GM21381 (cell line): ENCODE measurements around the gene PODXL2.

Experiments used
- ATAC-seq: cut with Tn5 transposase; IDR thresholded peaks from one replicate; pipeline ENCODE4 v1.9.1; 2021; ENCODE audit warnings: mild to moderate bottlenecking, moderate library complexity; ENCODE audit not compliant: unreplicated experiment

Gene PODXL2

GRCh38 chr3:127628788-127629466, at the start of gene PODXL2:
PODXL2 (plus strand) TSS chr3:127629185; CDS start chr3:127629220, 35 bp downstream.
- peak; percentile 62 for ATAC-seq

- ATAC-seq = no peak
Observed at GRCh38 chr3:127580327-127581060, 48.5 kb upstream of the PODXL2 start.

- no peak for ATAC-seq
Observed at GRCh38 chr3:127584734-127585133, 44.3 kb upstream of the PODXL2 start.

GRCh38 chr3:127585163-127585812, 43.7 kb upstream of the PODXL2 start:
- no peak for ATAC-seq

- no peak for ATAC-seq
Observed at GRCh38 chr3:127585813-127586413, 43.1 kb upstream of the PODXL2 start.

- ATAC-seq = no peak
Observed at GRCh38 chr3:127587876-127588275, 41.1 kb upstream of the PODXL2 start.

GRCh38 chr3:127588806-127589577, 40.0 kb upstream of the PODXL2 start:
- ATAC-seq = no peak

GRCh38 chr3:127589600-127590281, 39.2 kb upstream of the PODXL2 start:
- no peak for ATAC-seq

- ATAC-seq = peak; percentile 30
Observed at GRCh38 chr3:127590282-127590592, 38.7 kb upstream of the PODXL2 start.

GRCh38 chr3:127590593-127591465, 38.2 kb upstream of the PODXL2 start, which contains the start of gene TPRA1:
TPRA1 (minus strand) TSS chr3:127590733; CDS start chr3:127580146, 10,587 bp downstream.
- ATAC-seq = peak; percentile 69

- ATAC-seq = no peak
Observed at GRCh38 chr3:127593178-127593577, 35.8 kb upstream of the PODXL2 start.

GRCh38 chr3:127595303-127595702, 33.7 kb upstream of the PODXL2 start:
- no peak for ATAC-seq

GRCh38 chr3:127597020-127597771, 31.8 kb upstream of the PODXL2 start:
- ATAC-seq = no peak

- ATAC-seq = no peak
Observed at GRCh38 chr3:127598841-127599570, 30.0 kb upstream of the PODXL2 start.

- no peak for ATAC-seq
Observed at GRCh38 chr3:127600749-127601456, 28.1 kb upstream of the PODXL2 start.

- ATAC-seq = no peak
Observed at GRCh38 chr3:127604035-127604434, 24.9 kb upstream of the PODXL2 start.

GRCh38 chr3:127604546-127605165, 24.3 kb upstream of the PODXL2 start:
- no peak for ATAC-seq
